ENCODE results near the gene ARHGEF17. TPM values are rescaled to one million over a fixed set of nuclear protein-coding genes. Genes with fewer than 3 reads are reported as not detected.
A peak's percentile ranks its signal among the peaks of the same experiment; 100 is the strongest.
"Not testable (repeated sequence)": the region's sequence is repeated elsewhere in the genome, so short reads cannot be mapped to it uniquely, and the experiment has no call there.

The ARHGEF17 gene
- total RNA-seq, 1 donor from 2014 or later = 13.0 TPM

- DNase-seq (ENCODE audit: low read depth, low spot score) = no peak
These were observed 36.0 kb upstream of the ARHGEF17 start, which contains the start of gene P2RY6 for GRCh38 chr11:73271936-73272679. TSS of gene P2RY6 (plus strand) at chr11:73272338. CDS start at chr11:73296519, 24,181 bp downstream.

GRCh38 chr11:73272680-73273038 is 35.4 kb upstream of the ARHGEF17 start:
- no peak for DNase-seq (ENCODE audit: low read depth, low spot score)

GRCh38 chr11:73273222-73273895 is 34.7 kb upstream of the ARHGEF17 start:
- no peak for DNase-seq (ENCODE audit: low read depth, low spot score)

GRCh38 chr11:73274191-73274590 is 33.9 kb upstream of the ARHGEF17 start:
- DNase-seq (ENCODE audit: low read depth, low spot score) = not testable (repeated sequence)

GRCh38 chr11:73274722-73275380 is 33.2 kb upstream of the ARHGEF17 start:
- DNase-seq (ENCODE audit: low read depth, low spot score) = no peak

- DNase-seq (ENCODE audit: low read depth, low spot score) = no peak
These were observed 32.7 kb upstream of the ARHGEF17 start for GRCh38 chr11:73275381-73275750.

GRCh38 chr11:73277467-73277866 is 30.6 kb upstream of the ARHGEF17 start:
- no peak for DNase-seq (ENCODE audit: low read depth, low spot score)

- DNase-seq (ENCODE audit: low read depth, low spot score) = no peak
These were observed 27.4 kb upstream of the ARHGEF17 start for GRCh38 chr11:73280626-73281025.

- no peak for DNase-seq (ENCODE audit: low read depth, low spot score)
These were observed 26.8 kb upstream of the ARHGEF17 start for GRCh38 chr11:73281201-73281741.

- DNase-seq (ENCODE audit: low read depth, low spot score) = no peak
These were observed 26.0 kb upstream of the ARHGEF17 start for GRCh38 chr11:73281796-73282660.

- no peak for DNase-seq (ENCODE audit: low read depth, low spot score)
These were observed 24.6 kb upstream of the ARHGEF17 start for GRCh38 chr11:73283276-73284000.

- DNase-seq (ENCODE audit: low read depth, low spot score) = no peak
These were observed 24.0 kb upstream of the ARHGEF17 start for GRCh38 chr11:73284106-73284505.

- DNase-seq (ENCODE audit: low read depth, low spot score) = no peak
These were observed 22.4 kb upstream of the ARHGEF17 start for GRCh38 chr11:73285721-73286120.

GRCh38 chr11:73286240-73286810 is 21.8 kb upstream of the ARHGEF17 start:
- DNase-seq (ENCODE audit: low read depth, low spot score) = no peak

- DNase-seq (ENCODE audit: low read depth, low spot score) = no peak
These were observed 20.5 kb upstream of the ARHGEF17 start for GRCh38 chr11:73287400-73288101.

- no peak for DNase-seq (ENCODE audit: low read depth, low spot score)
These were observed 19.7 kb upstream of the ARHGEF17 start for GRCh38 chr11:73288192-73288872.

- DNase-seq (ENCODE audit: low read depth, low spot score) = peak; percentile 66
These were observed 19.0 kb upstream of the ARHGEF17 start for GRCh38 chr11:73288873-73289707.

GRCh38 chr11:73290536-73290935 is 17.5 kb upstream of the ARHGEF17 start:
- DNase-seq (ENCODE audit: low read depth, low spot score) = no peak
